HepG2 (cell line): Measurements from ENCODE around the gene LLGL1. TPM values are rescaled to one million over a fixed set of nuclear protein-coding genes. Genes with fewer than 3 reads are reported as not detected.
A peak's percentile ranks its signal among the peaks of the same experiment; 100 is the strongest.

Experiments
- ADNP ChIP-seq: sonication (generic); formaldehyde crosslinking; IDR thresholded peaks from 2 replicates; pipeline ENCODE4 v1.4.0; 2020; ENCODE audit warnings: missing genetic modification reagents
- BORCS8-MEF2B ChIP-seq: sonication (generic); formaldehyde crosslinking; IDR thresholded peaks from 2 replicates; pipeline ENCODE4 v1.8.0; 2022; ENCODE audit warnings: mild to moderate bottlenecking, missing genetic modification reagents
- EED ChIP-seq: sonication (generic); formaldehyde crosslinking; IDR thresholded peaks from 2 replicates; pipeline ENCODE4 v1.5.0; 2020; ENCODE audit warnings: mild to moderate bottlenecking, missing genetic modification reagents
- FLYWCH1 ChIP-seq: sonication (generic); formaldehyde crosslinking; IDR thresholded peaks from 2 replicates; pipeline ENCODE4 v1.8.1; 2023; ENCODE audit warnings: mild to moderate bottlenecking, missing genetic modification reagents
- FOXK1 ChIP-seq: sonication (generic); formaldehyde crosslinking; IDR thresholded peaks from 2 replicates; pipeline ENCODE4 v1.4.0; 2020; ENCODE audit warnings: low read depth, missing genetic modification reagents, borderline replicate concordance
- HOXD1 ChIP-seq: sonication (generic); formaldehyde crosslinking; IDR thresholded peaks from 2 replicates; pipeline ENCODE4 v1.5.0; 2020; ENCODE audit warnings: missing genetic modification reagents
- SSRP1 ChIP-seq: IDR thresholded peaks from 2 replicates; pipeline ENCODE4 v1.6.1; 2016; ENCODE audit warnings: control low read depth
- ZKSCAN8 ChIP-seq: IDR thresholded peaks from 2 replicates; pipeline ENCODE4 v1.6.1; 2016; ENCODE audit warnings: borderline replicate concordance, missing genetic modification reagents, missing compliant biosample characterization
- ZNF12 ChIP-seq: sonication (generic); formaldehyde crosslinking; IDR thresholded peaks from 2 replicates; pipeline ENCODE4 v1.5.0; 2020; ENCODE audit warnings: missing genetic modification reagents
- ZNF33A ChIP-seq: sonication (generic); formaldehyde crosslinking; IDR thresholded peaks from 2 replicates; pipeline ENCODE4 v1.5.1; 2020; ENCODE audit warnings: missing genetic modification reagents, mild to moderate bottlenecking, moderate library complexity, borderline replicate concordance
- ZNF441 ChIP-seq: sonication (generic); formaldehyde crosslinking; IDR thresholded peaks from 2 replicates; pipeline ENCODE4 v1.7.0; 2021; ENCODE audit warnings: missing genetic modification reagents, borderline replicate concordance
- ZNF713 ChIP-seq: sonication (generic); formaldehyde crosslinking; IDR thresholded peaks from 2 replicates; pipeline ENCODE4 v1.4.0; 2020; ENCODE audit warnings: mild to moderate bottlenecking, missing genetic modification reagents
- ZNF792 ChIP-seq: IDR thresholded peaks from 2 replicates; pipeline ENCODE4 v1.6.1; 2016
- ZSCAN12 ChIP-seq: sonication (generic); formaldehyde crosslinking; IDR thresholded peaks from 2 replicates; pipeline ENCODE4 v1.9.0; 2021; ENCODE audit warnings: mild to moderate bottlenecking, missing genetic modification reagents
- ZSCAN30 ChIP-seq: sonication (generic); formaldehyde crosslinking; IDR thresholded peaks from 2 replicates; pipeline ENCODE4 v1.5.0; 2020; ENCODE audit warnings: mild to moderate bottlenecking, missing genetic modification reagents
- ZSCAN9 ChIP-seq: IDR thresholded peaks from 2 replicates; pipeline ENCODE4 v1.6.1; 2016; ENCODE audit warnings: borderline replicate concordance
- polyA plus RNA-seq, 8 experiments: library from polyadenylated mRNA; depleted of rRNA in 3 of 8; stranded (reverse) in 7 of 8; unstranded in 1 of 8; fragments of >200 nt; fragmentation: Illumina TruSeq in 4 of 8; extraction: Trizol in 4 of 8; gene quantifications; 2 replicates each; pipeline versions ENCODE4 v1.2.1 to v1.2.3, GENCODE V29; 2011 to 2016; ENCODE audit warnings: low read depth in 4 of 8, missing spikeins in 1 of 8, mixed read lengths in 1 of 8; ENCODE audit not compliant: insufficient read depth in 1 of 8
- total RNA-seq, 5 experiments: library from RNA; depleted of rRNA; stranded (reverse); fragments of >200 nt; fragmentation: Illumina TruSeq; extraction: Trizol; gene quantifications; 2 replicates each; pipeline ENCODE4 v1.2.3, GENCODE V29; 2016; ENCODE audit warnings: low read depth in 1 of 5
- TF ChIP-seq, protein P1 (sequence below): sonication (generic); formaldehyde crosslinking; IDR thresholded peaks from 2 replicates; pipeline ENCODE4 v1.4.0; 2020; ENCODE audit warnings: mild to moderate bottlenecking, missing genetic modification reagents, borderline replicate concordance
- TF ChIP-seq, protein P2 (sequence below): sonication (generic); formaldehyde crosslinking; IDR thresholded peaks from 2 replicates; pipeline ENCODE4 v1.8.0; 2022; ENCODE audit warnings: low read depth, missing genetic modification reagents
- TF ChIP-seq, protein P3 (sequence below): sonication (generic); formaldehyde crosslinking; IDR thresholded peaks from 2 replicates; pipeline ENCODE4 v1.4.0; 2020; ENCODE audit warnings: missing genetic modification reagents
- TF ChIP-seq, protein P4 (sequence below): sonication (generic); formaldehyde crosslinking; IDR thresholded peaks from 2 replicates; pipeline ENCODE4 v1.8.1; 2023; ENCODE audit warnings: mild to moderate bottlenecking, inconsistent platforms, moderate library complexity, missing genetic modification reagents, borderline replicate concordance
- TF ChIP-seq, protein P5 (sequence below): sonication (generic); formaldehyde crosslinking; IDR thresholded peaks from 2 replicates; pipeline ENCODE4 v1.4.0; 2020; ENCODE audit warnings: missing genetic modification reagents
- TF ChIP-seq, protein P6 (sequence below): sonication (generic); formaldehyde crosslinking; IDR thresholded peaks from 2 replicates; pipeline ENCODE4 v1.5.0; 2020; ENCODE audit warnings: missing genetic modification reagents

Gene LLGL1
- total and polyA plus RNA-seq, 2 of the 13 experiments (the other 11 are each of a cell fraction or from before 2014, with no cell fraction given), result 15.0 to 15.3 TPM

DNA sequence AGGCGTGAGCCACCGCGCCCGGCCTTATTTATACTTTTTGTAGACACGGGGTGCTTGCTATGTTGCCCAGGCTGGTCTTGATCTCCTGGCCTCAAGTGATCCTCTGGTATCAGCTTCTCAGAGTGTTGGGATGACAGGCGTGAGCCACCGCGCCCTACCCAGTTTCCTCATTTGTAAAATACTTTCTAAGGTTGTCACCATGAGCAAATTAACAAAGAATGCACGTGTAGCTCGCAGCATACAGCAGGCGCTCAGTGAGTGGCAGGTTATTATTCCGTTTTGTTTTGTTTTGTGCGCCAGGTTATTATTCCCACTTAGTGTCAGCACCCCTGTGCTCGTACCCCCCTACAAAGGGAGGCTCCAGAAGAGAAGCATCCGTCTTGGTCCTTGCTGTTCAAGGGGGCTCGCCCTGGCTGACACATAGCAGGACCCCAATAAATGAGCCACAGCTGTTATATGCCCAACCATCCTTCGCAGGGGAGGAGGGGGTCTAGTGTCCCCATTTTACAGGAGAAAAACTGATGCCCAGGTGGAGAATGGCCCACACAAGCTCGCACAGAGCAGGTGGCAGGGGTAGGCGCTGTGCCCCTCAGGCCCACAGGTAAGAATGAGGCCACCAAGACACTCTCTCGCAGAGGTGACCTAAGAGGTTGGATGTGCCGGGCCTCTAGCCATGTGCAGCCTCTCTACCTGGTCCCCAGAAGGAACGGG lies 34.3 kb downstream of the LLGL1 start (continued):
- no peak for TF ChIP-seq HOXD1 (CRISPR knock-in tag)
- TF ChIP-seq ADNP, result 0 out of 2 replicates have a peak, but pooled peaks have one; percentile 44
- peak; percentile 95 for TF ChIP-seq ZKSCAN8
- no peak for TF ChIP-seq ZNF33A (CRISPR knock-in tag)
- TF ChIP-seq, protein P1, sequence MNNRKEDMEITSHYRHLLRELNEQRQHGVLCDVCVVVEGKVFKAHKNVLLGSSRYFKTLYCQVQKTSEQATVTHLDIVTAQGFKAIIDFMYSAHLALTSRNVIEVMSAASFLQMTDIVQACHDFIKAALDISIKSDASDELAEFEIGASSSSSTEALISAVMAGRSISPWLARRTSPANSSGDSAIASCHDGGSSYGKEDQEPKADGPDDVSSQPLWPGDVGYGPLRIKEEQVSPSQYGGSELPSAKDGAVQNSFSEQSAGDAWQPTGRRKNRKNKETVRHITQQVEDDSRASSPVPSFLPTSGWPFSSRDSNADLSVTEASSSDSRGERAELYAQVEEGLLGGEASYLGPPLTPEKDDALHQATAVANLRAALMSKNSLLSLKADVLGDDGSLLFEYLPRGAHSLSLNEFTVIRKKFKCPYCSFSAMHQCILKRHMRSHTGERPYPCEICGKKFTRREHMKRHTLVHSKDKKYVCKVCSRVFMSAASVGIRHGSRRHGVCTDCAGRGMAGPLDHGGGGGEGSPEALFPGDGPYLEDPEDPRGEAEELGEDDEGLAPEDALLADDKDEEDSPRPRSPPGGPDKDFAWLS (CRISPR knock-in tag), result no peak
- TF ChIP-seq, protein P2, sequence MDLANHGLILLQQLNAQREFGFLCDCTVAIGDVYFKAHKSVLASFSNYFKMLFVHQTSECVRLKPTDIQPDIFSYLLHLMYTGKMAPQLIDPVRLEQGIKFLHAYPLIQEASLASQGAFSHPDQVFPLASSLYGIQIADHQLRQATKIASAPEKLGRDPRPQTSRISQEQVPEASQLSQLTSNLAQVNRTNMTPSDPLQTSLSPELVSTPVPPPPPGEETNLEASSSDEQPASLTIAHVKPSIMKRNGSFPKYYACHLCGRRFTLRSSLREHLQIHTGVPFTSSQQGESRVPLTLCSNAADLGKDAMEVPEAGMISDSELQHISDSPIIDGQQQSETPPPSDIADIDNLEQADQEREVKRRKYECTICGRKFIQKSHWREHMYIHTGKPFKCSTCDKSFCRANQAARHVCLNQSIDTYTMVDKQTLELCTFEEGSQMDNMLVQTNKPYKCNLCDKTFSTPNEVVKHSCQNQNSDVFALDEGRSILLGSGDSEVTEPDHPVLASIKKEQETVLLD (CRISPR knock-in tag), result no peak
- no peak for TF ChIP-seq ZNF713 (CRISPR knock-in tag)
- TF ChIP-seq, protein P3, sequence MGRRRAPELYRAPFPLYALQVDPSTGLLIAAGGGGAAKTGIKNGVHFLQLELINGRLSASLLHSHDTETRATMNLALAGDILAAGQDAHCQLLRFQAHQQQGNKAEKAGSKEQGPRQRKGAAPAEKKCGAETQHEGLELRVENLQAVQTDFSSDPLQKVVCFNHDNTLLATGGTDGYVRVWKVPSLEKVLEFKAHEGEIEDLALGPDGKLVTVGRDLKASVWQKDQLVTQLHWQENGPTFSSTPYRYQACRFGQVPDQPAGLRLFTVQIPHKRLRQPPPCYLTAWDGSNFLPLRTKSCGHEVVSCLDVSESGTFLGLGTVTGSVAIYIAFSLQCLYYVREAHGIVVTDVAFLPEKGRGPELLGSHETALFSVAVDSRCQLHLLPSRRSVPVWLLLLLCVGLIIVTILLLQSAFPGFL (CRISPR knock-in tag), result no peak
- no peak for TF ChIP-seq ZNF792
- TF ChIP-seq, protein P4, sequence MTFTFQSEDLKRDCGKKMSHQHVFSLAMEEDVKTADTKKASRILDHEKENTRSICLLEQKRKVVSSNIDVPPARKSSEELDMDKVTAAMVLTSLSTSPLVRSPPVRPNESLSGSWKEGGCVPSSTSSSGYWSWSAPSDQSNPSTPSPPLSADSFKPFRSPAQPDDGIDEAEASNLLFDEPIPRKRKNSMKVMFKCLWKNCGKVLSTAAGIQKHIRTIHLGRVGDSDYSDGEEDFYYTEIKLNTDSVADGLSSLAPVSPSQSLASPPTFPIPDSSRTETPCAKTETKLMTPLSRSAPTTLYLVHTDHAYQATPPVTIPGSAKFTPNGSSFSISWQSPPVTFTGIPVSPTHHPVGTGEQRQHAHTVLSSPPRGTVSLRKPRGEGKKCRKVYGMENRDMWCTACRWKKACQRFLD, result 0 out of 2 replicates have a peak, but pooled peaks have one; percentile 1
- TF ChIP-seq BORCS8-MEF2B (CRISPR knock-in tag), result no peak
- no peak for TF ChIP-seq ZSCAN12 (CRISPR knock-in tag)
- TF ChIP-seq, protein P5, sequence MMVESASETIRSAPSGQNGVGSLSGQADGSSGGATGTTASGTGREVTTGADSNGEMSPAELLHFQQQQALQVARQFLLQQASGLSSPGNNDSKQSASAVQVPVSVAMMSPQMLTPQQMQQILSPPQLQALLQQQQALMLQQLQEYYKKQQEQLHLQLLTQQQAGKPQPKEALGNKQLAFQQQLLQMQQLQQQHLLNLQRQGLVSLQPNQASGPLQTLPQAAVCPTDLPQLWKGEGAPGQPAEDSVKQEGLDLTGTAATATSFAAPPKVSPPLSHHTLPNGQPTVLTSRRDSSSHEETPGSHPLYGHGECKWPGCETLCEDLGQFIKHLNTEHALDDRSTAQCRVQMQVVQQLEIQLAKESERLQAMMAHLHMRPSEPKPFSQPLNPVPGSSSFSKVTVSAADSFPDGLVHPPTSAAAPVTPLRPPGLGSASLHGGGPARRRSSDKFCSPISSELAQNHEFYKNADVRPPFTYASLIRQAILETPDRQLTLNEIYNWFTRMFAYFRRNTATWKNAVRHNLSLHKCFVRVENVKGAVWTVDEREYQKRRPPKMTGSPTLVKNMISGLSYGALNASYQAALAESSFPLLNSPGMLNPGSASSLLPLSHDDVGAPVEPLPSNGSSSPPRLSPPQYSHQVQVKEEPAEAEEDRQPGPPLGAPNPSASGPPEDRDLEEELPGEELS (CRISPR knock-in tag), result 0 out of 2 replicates have a peak, but pooled peaks have one; percentile 34
- TF ChIP-seq SSRP1 (CRISPR knock-in tag), result no peak
- TF ChIP-seq FLYWCH1 (CRISPR knock-in tag), result no peak
- TF ChIP-seq EED (CRISPR knock-in tag), result no peak
- TF ChIP-seq FOXK1, result no peak
- peak; percentile 10; the same call in 1 of the 2 replicates for TF ChIP-seq ZSCAN9 (CRISPR knock-in tag)
- 0 out of 2 replicates have a peak, but pooled peaks have one; percentile 37 for TF ChIP-seq ZNF441 (CRISPR knock-in tag)
- TF ChIP-seq ZSCAN30 (CRISPR knock-in tag), result peak; percentile 78; the same call in 1 of the 2 replicates
- TF ChIP-seq ZNF12 (CRISPR knock-in tag), result no peak
- TF ChIP-seq, protein P6, sequence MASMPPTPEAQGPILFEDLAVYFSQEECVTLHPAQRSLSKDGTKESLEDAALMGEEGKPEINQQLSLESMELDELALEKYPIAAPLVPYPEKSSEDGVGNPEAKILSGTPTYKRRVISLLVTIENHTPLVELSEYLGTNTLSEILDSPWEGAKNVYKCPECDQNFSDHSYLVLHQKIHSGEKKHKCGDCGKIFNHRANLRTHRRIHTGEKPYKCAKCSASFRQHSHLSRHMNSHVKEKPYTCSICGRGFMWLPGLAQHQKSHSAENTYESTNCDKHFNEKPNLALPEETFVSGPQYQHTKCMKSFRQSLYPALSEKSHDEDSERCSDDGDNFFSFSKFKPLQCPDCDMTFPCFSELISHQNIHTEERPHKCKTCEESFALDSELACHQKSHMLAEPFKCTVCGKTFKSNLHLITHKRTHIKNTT, result no peak
